ENCODE results near the gene NECAB3. TPM values are rescaled to one million over a fixed set of nuclear protein-coding genes. Genes with fewer than 3 reads are reported as not detected.
A peak's percentile ranks its signal among the peaks of the same experiment; 100 is the strongest.

The NECAB3 gene
- 10 to 100 TPM; 48.2 to 54.3 TPM for total RNA-seq

DNA sequence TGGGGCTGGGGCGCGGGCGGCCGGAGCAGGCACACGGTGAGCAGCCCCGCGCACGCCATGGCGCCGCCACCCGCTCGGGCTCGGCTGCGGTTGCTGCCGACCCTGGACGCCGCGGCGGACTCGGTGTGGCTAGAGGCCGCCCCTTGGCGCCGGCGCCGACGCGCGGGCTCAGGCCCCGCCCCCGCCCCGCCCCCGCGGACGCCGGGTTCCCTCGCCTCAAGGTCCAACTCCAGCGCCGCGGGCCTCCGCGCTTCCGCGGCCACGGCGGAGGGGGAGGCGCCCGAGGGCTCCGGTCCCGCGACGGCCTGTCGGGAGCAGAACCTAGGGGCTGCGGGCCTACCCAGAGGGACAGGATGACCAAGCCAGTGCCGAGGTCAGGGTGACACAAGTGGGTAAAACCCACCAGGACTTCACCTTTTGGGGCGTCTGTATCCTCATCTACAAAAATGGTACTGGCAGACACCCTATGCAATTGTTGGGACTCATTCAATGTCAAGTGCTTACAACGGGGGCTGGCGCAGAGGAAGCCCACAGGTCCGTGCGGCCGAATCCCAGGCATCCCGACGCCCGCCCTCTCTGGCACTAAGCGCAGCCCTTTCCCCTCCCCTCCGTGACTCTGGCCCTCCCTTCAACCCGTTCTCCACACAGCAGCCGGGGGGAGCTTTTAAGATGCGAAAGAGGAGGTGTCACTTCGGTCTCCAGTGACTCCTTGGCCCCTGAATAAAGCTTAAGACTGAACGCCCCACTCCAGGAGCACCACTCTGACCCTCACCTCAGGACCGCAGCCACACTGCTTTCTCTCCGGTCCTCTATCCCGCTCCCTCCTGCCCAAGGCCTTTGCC lies at the start of gene NECAB3:
TSS of gene NECAB3 (minus strand) at position 135 of the 842 bp plus-strand sequence. CDS start at position 59, 76 bp downstream.
- POLR2A ChIA-PET = no interaction called here

DNA sequence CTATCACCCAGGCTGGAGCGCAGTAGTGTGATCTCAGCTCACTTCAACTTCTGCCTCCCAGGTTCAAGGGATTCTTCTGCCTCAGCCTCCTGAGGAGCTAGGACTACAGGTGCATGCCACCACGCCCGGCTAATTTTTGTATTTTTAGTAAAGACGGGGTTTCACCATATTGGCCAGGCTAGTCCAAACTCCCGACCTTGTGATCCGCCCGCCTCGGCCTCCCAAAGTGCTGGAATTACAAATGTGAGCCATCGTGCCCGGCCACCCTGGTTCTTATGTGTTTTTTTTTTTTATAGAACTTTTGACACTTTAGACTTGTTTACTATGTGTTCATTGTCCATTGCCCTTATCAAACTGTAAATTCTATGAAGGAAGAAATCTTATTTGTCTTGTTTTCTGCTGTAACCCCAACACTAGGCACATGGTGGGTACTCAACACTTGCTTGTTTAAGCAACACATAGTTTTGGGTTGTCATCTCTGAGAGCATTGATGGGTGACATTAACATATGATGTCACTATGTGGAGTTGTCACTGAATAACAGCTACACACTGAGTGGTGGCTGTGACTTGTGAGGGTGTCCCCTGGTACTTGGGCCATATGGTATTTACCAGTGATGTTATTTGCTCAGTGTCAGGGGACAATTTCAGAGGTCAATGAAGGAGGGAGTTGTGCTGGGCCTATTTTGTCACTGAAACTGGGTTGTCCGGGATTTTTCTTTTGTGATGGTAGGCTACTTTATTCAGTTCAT lies 47.3 kb upstream of the NECAB3 start:
- no peak for DNase-seq
- POLR2A ChIA-PET = no interaction called here
- CTCF ChIA-PET = interaction anchor here (0.6 to 2.4 kb wide), 4 partner anchors 29 to 1810 kb away, joined by 3 to 7 read pairs (median 4); no protein-coding TSS in a partner anchor
- Mint-ChIP-seq H3K9me3 (peaks cover 2% of the 10 kb centered on the region), H3K27me3 (no peaks in the 10 kb centered on the region), H3K27ac (peak overlapping the region; percentile 68), H3K4me1 (peaks cover 25% of the 10 kb centered on the region), H3K4me3 (no peak overlapping the region), H3K36me3 (ENCODE audit: low read depth) (peaks cover 1% of the 10 kb centered on the region)

More for the DNA sequence above, at the start of gene NECAB3:
- Mint-ChIP-seq H3K4me3 (peak within 1 kb of the TSS; percentile 82), H3K27ac (peak within 1 kb of the TSS; percentile 82), H3K9me3 (no peaks in the 10 kb centered on the region), H3K36me3 (ENCODE audit: low read depth) (peaks cover 51% of the 10 kb centered on the region), H3K27me3 (no peaks in the 10 kb centered on the region), H3K4me1 (peaks cover 76% of the 10 kb centered on the region)
- CTCF ChIA-PET = interaction anchor here (0.6 to 0.9 kb wide), 2 partner anchors 9 to 174 kb away, joined by 3 to 4 read pairs; no protein-coding TSS in a partner anchor
- peak; percentile 59 for DNase-seq

DNA sequence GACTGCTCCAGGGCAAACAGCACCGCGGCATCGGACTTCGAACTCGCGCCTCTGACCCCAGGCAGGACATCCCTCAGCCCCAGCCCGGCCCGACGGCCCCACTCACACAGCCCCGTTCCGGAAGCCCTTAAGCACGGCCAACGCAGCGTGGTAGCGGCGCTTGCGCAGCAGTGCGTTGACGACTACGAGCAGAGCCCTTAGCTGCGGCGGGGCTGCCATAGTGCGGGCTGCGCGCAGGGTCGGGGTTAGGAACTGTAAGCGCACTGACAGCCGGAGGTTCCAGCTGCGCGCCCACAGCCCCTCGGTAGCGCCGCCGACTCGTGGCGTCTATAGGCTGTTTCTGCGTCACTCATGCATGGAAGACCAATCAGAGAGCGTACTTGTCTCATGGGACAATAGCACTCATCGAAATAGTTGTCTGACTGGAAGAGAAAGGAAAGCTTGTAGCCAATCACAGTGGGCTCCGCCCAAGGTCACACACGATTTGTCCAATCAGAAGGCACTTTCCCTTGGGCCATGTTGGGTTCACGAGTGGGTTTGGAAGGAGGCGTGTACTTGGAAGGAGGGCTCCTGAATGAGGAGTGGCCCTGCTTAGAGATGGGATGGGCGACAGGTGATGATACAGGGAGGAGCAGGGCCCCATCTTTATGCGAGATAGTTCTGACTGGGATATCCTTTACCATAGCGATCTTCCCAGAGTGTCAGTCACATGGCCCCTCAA lies 45.9 kb upstream of the NECAB3 start, which contains the start of gene PXMP4:
TSS of gene PXMP4 (minus strand) at position 322 of the 721 bp plus-strand sequence. CDS start at position 219, 103 bp downstream.
- DNase-seq = peak; percentile 94
- POLR2A ChIA-PET = interaction anchor here (0.8 to 1.0 kb wide), 4 partner anchors 12 to 55 kb away, joined by 4 to 6 read pairs (median 4); partner anchors contain the start of genes E2F1 and ZNF341
- Mint-ChIP-seq H3K4me1 (peaks cover 29% of the 10 kb centered on the region), H3K9me3 (peaks cover 2% of the 10 kb centered on the region), H3K36me3 (ENCODE audit: low read depth) (peaks cover 10% of the 10 kb centered on the region), H3K27ac (peak within 1 kb of the TSS; percentile 85), H3K4me3 (peak within 1 kb of the TSS; percentile 87), H3K27me3 (no peaks in the 10 kb centered on the region)
- CTCF ChIA-PET = interaction anchor here (1.0 to 2.5 kb wide), 9 partner anchors 8 to 219 kb away, joined by 3 to 12 read pairs (median 5); partner anchors contain the start of gene ZNF341

- Mint-ChIP-seq H3K27me3 (no peaks in the 10 kb centered on the region), H3K4me3 (peak overlapping the region; percentile 87), H3K27ac (peak overlapping the region; percentile 85), H3K4me1 (peaks cover 29% of the 10 kb centered on the region), H3K9me3 (peaks cover 2% of the 10 kb centered on the region), H3K36me3 (ENCODE audit: low read depth) (peaks cover 10% of the 10 kb centered on the region)
- ChIA-PET CTCF (interaction anchor here (0.5 to 2.5 kb wide), 10 partner anchors 8 to 649 kb away, joined by 3 to 12 read pairs (median 5); partner anchors contain the start of gene ZNF341), POLR2A (interaction anchor here (1.0 kb wide), 3 partner anchors 13 to 55 kb away, joined by 4 to 6 read pairs (median 4); partner anchors contain the start of genes E2F1 and ZNF341)
- no peak for DNase-seq
Measured at GRCh38 chr20:33719277-33719988, 45.2 kb upstream of the NECAB3 start.

- H3K4me1 Mint-ChIP-seq = peaks cover 29% of the 10 kb centered on the region
- H3K36me3 Mint-ChIP-seq (ENCODE audit: low read depth) = peaks cover 31% of the 10 kb centered on the region
- peaks cover 2% of the 10 kb centered on the region for H3K9me3 Mint-ChIP-seq
- no peak overlapping the region for H3K4me3 Mint-ChIP-seq
- no peak overlapping the region for H3K27ac Mint-ChIP-seq
- CTCF ChIA-PET = interaction anchor here (0.9 to 1.4 kb wide), 2 partner anchors 9 to 15 kb away, joined by 3 read pairs; partner anchors contain the start of gene ZNF341
- DNase-seq = no peak
- H3K27me3 Mint-ChIP-seq = no peaks in the 10 kb centered on the region
- POLR2A ChIA-PET = no interaction called here
Measured at GRCh38 chr20:33716498-33716897, 42.3 kb upstream of the NECAB3 start.

DNA sequence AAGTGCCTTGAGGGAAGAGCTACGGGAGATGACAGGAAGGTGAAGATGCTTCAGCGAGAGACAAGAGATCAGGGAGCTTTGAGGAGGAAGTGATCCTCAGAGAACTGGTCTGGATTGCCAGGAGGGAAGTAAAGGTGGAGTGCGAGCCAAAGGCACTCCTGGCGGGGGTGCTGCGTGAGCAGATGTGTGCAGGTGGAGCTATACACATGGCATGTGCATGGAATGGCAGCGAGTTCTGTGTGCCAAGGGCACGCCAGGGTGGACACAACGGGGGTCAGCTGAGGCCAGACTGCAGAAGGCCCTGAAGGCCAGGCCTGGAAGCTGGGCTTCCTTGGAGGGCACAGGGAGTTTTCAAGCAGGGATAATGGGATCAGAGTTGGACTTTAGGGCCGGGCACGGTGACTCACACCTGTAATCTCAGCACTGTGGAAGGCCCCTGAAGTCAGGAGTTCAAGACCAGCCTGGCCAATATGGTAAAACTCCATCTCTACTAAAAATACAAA lies 39.7 kb upstream of the NECAB3 start:
- peaks cover 35% of the 10 kb centered on the region for H3K4me1 Mint-ChIP-seq
- H3K27me3 Mint-ChIP-seq = no peaks in the 10 kb centered on the region
- ChIA-PET POLR2A (no interaction called here), CTCF (no interaction called here)
- DNase-seq = no peak
- no peak overlapping the region for H3K27ac Mint-ChIP-seq
- no peak overlapping the region for H3K4me3 Mint-ChIP-seq
- peaks cover 40% of the 10 kb centered on the region for H3K36me3 Mint-ChIP-seq (ENCODE audit: low read depth)
- no peaks in the 10 kb centered on the region for H3K9me3 Mint-ChIP-seq

DNA sequence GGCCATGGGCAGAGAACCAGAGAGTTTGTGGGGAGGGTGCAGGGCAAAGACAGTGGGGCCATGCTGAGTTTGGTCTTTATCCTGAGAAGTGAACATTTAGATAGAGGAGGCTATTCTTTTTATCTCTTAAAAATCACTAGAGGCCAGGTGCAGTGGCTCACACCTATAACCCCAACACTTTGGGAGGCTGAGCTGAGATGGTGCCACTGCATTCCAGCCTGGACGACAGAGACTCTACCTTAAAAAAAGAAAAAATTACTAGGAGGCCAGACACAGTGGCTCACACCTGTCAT lies 37.2 kb upstream of the NECAB3 start:
- no peak overlapping the region for H3K4me3 Mint-ChIP-seq
- CTCF ChIA-PET = no interaction called here
- no peaks in the 10 kb centered on the region for H3K27me3 Mint-ChIP-seq
- H3K36me3 Mint-ChIP-seq (ENCODE audit: low read depth) = peaks cover 47% of the 10 kb centered on the region
- H3K4me1 Mint-ChIP-seq = peaks cover 23% of the 10 kb centered on the region
- DNase-seq = no peak
- no peaks in the 10 kb centered on the region for H3K9me3 Mint-ChIP-seq
- no peak overlapping the region for H3K27ac Mint-ChIP-seq
- POLR2A ChIA-PET = no interaction called here

DNA sequence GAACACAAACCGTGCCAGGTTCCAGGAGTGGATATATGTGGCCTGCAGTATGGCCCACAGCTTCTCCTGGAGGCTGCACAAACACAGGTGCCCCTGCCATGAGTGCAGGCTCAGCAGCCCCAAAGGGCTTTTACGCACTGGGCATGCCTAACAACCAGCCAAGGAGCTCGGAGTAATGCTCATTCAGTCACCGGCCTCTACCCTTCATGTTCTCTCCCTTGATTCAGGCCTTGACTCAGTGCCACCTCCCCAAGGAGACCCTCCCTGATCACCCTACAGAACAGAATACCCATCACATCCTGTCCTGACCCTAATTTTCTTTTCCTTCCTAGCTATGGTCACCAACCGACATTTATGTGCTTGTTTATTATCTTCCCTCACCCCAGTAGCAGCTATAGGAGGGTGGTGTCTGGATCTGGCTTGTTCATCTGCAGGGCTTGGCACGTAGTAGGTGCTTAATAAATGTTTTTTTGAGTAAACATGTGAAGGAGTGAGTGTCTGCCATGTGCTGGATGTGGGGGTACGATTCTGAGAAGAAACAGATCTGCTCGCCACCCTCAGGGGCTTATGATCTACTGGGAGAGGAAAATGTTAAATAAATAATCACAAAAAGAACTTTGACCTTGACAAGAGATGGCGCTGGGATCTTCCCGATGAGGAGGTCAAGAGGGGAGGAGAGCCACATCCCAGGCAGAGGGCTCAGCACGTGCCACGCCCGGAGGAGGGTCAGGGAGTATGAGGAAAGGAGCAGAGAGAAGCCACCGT lies 36.6 kb upstream of the NECAB3 start:
- no peaks in the 10 kb centered on the region for H3K27me3 Mint-ChIP-seq
- CTCF ChIA-PET = no interaction called here
- POLR2A ChIA-PET = no interaction called here
- no peak for DNase-seq
- no peak overlapping the region for H3K4me3 Mint-ChIP-seq
- peak overlapping the region; percentile 7 for H3K27ac Mint-ChIP-seq
- peaks cover 20% of the 10 kb centered on the region for H3K4me1 Mint-ChIP-seq
- H3K36me3 Mint-ChIP-seq (ENCODE audit: low read depth) = peaks cover 42% of the 10 kb centered on the region
- no peaks in the 10 kb centered on the region for H3K9me3 Mint-ChIP-seq

GRCh38 chr20:33709905-33710541 lies 35.8 kb upstream of the NECAB3 start:
- H3K4me3 Mint-ChIP-seq = no peak overlapping the region
- H3K27ac Mint-ChIP-seq = no peak overlapping the region
- peaks cover 39% of the 10 kb centered on the region for H3K36me3 Mint-ChIP-seq (ENCODE audit: low read depth)
- no peaks in the 10 kb centered on the region for H3K27me3 Mint-ChIP-seq
- no peak for DNase-seq
- peaks cover 20% of the 10 kb centered on the region for H3K4me1 Mint-ChIP-seq
- CTCF ChIA-PET = no interaction called here
- POLR2A ChIA-PET = no interaction called here
- H3K9me3 Mint-ChIP-seq = no peaks in the 10 kb centered on the region

DNA sequence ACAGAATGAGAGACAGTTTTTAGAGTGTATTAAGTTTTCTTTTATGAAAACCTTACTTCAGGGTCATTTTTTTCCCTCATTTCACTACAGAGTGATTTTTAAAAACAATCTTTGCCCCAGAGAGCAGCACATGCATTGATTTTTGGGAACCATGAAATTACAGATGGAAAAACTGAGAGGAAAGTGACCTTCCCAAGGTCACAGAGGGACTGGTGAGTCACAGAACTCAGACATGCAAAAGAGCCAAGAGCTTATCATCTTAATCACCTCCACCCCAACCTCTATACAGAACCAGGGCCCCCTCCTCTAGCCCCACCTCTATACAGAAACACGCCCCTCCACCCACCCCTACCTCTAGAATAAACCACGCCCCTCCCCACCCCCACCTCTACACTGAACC lies 35.2 kb upstream of the NECAB3 start:
- no peak for DNase-seq
- Mint-ChIP-seq H3K27me3 (no peaks in the 10 kb centered on the region), H3K9me3 (no peaks in the 10 kb centered on the region), H3K36me3 (ENCODE audit: low read depth) (peaks cover 39% of the 10 kb centered on the region), H3K27ac (no peak overlapping the region), H3K4me3 (no peak overlapping the region), H3K4me1 (peaks cover 20% of the 10 kb centered on the region)
- CTCF ChIA-PET = interaction anchor here (0.6 kb wide), 1 partner anchor 266 kb away, joined by 3 read pairs; the partner anchor contains the start of gene SNTA1
- POLR2A ChIA-PET = no interaction called here

GRCh38 chr20:33707668-33708067 lies 33.4 kb upstream of the NECAB3 start:
- Mint-ChIP-seq H3K9me3 (no peaks in the 10 kb centered on the region), H3K4me1 (peaks cover 20% of the 10 kb centered on the region), H3K27me3 (no peaks in the 10 kb centered on the region), H3K4me3 (no peak overlapping the region), H3K36me3 (ENCODE audit: low read depth) (peaks cover 32% of the 10 kb centered on the region), H3K27ac (no peak overlapping the region)
- CTCF ChIA-PET = no interaction called here
- no peak for DNase-seq
- POLR2A ChIA-PET = no interaction called here

Data from activated CD4-positive, alpha-beta T cell treated with anti-CD3 and anti-CD28 coated beads, Interleukin-2, amount 10 ng/mL, durations not matched to agents 7 days and 5 days (primary cell).